HG03095 (cell line): ENCODE data around the gene ANKRD16.
A peak's percentile ranks its signal among the peaks of the same experiment; 100 is the strongest.
"Not testable (repeated sequence)": the region's sequence is repeated elsewhere in the genome, so short reads cannot be mapped to it uniquely, and the experiment has no call there.

Experiments used
- ATAC-seq: cut with Tn5 transposase; IDR thresholded peaks from one replicate; pipeline ENCODE4 v1.9.1; 2021; ENCODE audit warnings: moderate library complexity; ENCODE audit not compliant: unreplicated experiment

Gene ANKRD16

DNA sequence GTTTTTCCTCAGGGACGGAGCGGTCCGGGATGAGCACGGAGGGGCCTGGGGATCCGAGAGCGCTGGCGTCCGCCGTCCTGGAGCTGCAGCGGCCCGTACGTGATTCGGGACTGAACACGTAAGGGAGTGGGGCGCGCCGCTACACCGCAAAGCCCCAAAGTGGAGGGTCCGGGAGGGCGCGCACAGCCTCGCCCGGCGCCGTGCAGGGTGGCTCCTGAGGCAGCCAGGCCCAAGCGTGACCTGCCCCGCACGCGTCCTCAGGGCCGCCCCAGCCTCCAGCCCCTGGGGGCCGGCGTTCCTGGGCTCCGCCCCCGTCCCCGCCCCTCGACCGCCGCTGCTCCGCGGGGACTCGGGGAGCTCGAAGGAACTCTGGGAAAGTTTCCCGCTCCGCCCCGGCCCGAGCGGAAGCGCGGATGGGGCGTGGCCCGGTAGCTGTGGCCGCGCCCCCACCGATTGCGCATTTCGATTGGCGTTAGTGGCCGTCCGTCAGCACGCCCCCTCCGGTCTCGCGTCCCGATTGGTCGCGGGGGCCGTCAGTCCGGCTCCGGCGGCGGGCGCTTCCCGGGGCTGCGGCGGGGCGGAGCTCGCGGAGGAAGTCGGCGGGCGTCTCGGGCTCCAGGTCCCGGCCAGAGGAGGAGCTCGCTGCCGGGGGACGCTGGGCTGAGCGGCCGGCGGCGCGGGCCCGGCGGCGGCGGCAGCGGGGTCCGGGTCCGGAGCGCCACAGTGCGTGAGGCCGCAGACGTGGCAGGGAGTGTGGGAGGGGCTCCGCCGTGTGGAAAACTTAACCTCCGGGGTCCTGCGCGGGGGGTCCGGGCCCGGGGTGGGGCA is at the start of gene ANKRD16, which contains the start of gene FBH1:
ANKRD16 (minus strand) TSS at position 270 of the 828 bp plus-strand sequence. CDS start 539 bp downstream, outside the sequence.
FBH1 (plus strand) TSS at position 620 of the 828 bp plus-strand sequence; CDS start at position 723, 103 bp downstream.
- ATAC-seq: peak; percentile 84

GRCh38 chr10:5938291-5938690 is 48.6 kb upstream of the ANKRD16 start:
- no peak for ATAC-seq

- no peak for ATAC-seq
These were observed 47.3 kb upstream of the ANKRD16 start for GRCh38 chr10:5937016-5937415.

GRCh38 chr10:5935628-5936027 is 45.9 kb upstream of the ANKRD16 start:
- ATAC-seq: no peak

GRCh38 chr10:5933909-5934546 is 44.3 kb upstream of the ANKRD16 start:
- no peak for ATAC-seq

DNA sequence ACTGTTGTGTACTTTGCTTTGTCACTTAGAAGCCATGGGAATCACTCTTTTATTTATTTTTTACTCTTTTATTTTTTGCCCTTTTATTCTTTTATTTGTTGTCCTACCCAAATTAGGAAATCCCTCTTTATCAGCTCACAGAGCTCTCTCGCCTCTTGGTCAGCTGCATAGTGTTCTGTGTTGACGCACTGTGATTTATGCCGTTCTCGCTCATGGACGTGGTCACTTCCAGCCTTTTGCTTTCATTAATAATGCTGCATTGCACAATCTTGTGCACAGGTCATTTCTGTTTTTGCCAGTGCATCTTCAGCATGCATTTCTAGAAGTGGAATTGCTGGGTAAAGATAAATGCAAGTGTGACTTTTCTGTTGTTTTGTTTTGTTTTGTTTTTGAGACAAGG is 42.7 kb upstream of the ANKRD16 start:
- no peak for ATAC-seq

GRCh38 chr10:5930272-5930671 is 40.6 kb upstream of the ANKRD16 start:
- ATAC-seq: no peak

DNA sequence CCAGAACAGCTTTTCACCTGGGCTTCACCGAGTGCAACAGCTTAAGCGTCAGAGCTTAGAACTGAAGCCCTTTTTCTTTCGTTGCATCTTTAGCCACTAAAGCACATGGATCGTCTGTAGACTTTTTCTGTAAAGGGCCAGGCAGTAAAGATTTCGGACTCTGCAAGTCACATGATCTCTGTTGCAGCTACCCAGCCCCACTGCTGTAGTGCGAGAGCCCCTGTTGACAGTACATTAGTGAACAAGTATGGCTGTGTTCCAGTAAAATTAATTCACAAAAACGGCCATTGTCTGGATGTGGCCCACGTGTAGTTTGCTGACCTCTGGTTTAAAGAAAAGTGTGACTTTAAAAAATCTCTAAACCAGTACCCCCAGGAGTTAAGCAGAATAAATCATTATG is 39.7 kb upstream of the ANKRD16 start:
- no peak for ATAC-seq

- no peak for ATAC-seq
These were observed 37.6 kb upstream of the ANKRD16 start for GRCh38 chr10:5927306-5927705.

DNA sequence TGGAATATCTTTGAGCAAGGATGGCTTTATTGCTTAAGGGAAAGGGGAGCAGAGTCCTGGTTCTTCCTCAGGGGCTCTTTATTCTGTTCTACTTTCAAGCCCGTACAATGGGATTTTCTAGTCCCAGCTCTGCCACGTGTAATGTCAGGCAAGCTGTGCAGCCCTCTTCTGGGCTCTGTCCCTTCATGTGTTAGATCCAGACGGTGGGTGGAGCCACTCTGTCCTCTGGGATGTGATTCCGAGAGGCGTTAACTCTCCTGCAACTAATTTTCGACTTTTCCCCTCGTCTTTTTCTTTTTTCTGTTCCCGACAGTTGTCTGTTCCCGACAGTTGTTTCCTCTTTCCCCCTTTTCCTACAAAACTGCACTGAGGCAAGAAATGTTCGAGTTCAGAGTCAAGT is 35.2 kb upstream of the ANKRD16 start:
- no peak for ATAC-seq

- no peak for ATAC-seq
These were observed 32.1 kb upstream of the ANKRD16 start for GRCh38 chr10:5921746-5922145.

DNA sequence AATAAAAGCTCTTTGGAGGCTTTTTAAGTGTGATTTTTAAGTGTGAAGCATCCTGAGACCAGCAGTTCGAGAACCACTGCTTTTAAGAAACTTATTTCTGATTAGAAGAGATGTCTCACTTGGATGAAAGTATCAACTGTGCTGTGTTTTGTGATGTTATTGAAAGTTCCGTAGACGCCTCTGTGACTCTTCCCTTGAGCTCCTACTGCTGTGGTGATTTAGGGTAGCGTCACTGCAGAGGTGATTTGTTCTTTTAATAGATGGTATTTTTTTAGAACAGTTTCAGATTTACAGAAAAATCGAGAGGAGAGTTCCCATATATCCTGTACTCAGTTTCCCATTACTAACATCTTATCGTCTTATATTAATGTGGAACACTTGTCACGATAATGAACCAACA is 29.9 kb upstream of the ANKRD16 start:
- ATAC-seq: no peak

GRCh38 chr10:5918763-5919162 is 29.1 kb upstream of the ANKRD16 start:
- ATAC-seq: no peak

GRCh38 chr10:5917305-5917704 is 27.6 kb upstream of the ANKRD16 start:
- no peak for ATAC-seq

GRCh38 chr10:5915451-5915850 is 25.8 kb upstream of the ANKRD16 start:
- no peak for ATAC-seq

- ATAC-seq: no peak
These were observed 24.0 kb upstream of the ANKRD16 start for GRCh38 chr10:5913736-5914135.

GRCh38 chr10:5911670-5912069 is 22.0 kb upstream of the ANKRD16 start:
- ATAC-seq: no peak

GRCh38 chr10:5910323-5911100 is 20.8 kb upstream of the ANKRD16 start:
- ATAC-seq: no peak

DNA sequence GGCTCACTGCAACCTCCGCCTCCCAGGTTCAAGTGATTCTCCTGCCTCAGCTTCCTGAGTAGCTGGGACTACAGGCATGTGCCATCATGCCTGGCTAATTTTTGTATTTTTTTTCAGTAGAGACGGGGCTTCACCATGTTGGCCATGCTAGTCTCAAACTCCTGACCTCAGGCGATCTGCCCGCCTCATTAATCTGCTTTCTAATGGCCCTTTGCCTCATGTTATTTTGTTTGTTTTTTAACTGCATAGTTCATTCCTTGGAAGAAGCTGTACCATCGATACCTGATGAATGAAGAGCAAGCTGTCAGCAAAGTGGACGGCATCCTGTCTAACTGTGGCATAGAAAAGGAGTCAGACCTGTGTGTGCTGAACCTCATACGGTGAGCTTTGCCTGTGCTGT is 19.0 kb upstream of the ANKRD16 start:
- not testable (repeated sequence) for ATAC-seq

DNA sequence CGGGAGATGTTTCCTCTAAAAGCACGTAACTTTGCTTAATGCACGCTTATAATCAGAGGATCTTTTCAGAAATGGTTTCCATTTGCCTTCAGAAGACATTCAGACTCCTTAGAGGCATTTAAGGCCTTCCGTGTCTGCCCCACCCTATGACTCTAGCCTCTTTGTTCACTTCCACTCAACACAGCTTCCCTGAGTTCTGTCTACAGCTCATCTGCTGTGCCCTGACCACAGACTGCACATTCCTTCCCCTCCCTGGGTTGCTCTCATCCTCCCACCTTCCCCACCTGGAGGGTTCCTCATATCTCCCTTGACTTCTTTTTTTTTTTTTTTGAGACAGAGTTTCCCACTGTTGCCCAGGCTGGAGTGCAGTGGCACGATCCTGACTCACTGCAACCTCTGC is 17.0 kb upstream of the ANKRD16 start:
- no peak for ATAC-seq

DNA sequence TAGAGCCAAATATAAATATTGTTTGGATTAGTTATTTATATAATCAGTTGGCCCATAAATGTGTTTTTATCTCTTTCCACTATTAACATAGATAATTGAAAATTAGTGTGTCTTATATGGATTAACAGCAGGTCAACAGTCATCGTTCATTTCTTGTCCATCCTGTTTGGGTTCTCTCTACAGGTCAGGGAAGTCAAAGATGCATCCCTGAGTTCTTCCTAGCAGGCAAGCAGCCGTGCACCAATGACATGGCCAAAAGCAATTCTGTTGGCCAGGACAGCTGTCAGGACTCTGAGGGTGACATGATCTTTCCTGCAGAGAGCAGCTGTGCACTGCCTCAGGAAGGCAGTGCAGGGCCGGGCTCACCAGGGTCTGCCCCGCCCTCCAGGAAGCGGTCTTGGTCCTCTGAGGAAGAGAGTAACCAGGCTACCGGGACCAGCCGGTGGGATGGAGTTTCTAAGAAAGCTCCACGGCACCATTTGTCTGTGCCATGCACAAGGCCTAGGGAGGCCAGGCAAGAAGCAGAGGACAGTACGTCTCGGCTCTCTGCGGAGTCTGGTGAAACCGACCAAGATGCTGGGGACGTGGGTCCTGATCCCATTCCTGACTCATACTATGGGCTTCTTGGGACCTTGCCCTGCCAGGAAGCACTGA is 16.3 kb upstream of the ANKRD16 start:
- no peak for ATAC-seq
